ENCODE results near the gene OR2S2. TPM values are rescaled to one million over a fixed set of nuclear protein-coding genes. Genes with fewer than 3 reads are reported as not detected.

OR2S2 gene
- total RNA-seq, 1 donor from 2014 or later = not detected

- DNase-seq (ENCODE audit: low read depth in 2 of 2) = peak in 1 of 2 donors; percentile 25
Observed at GRCh38 chr9:35962126-35962906, 4.4 kb upstream of the OR2S2 start.

GRCh38 chr9:35960039-35960655, 2.2 kb upstream of the OR2S2 start:
- no peak for DNase-seq (ENCODE audit: low read depth in 2 of 2)

- no peak for DNase-seq (ENCODE audit: low read depth in 2 of 2)
Observed at GRCh38 chr9:35956651-35957050, 1.3 kb downstream of the OR2S2 start.

GRCh38 chr9:35954942-35955546, 2.9 kb downstream of the OR2S2 start:
- DNase-seq (ENCODE audit: low read depth in 2 of 2) = peak; percentile 79 to 87

- no peak for DNase-seq (ENCODE audit: low read depth in 2 of 2)
Observed at GRCh38 chr9:35952526-35953191, 5.3 kb downstream of the OR2S2 start.

- peak in 1 of 2 donors; percentile 78 for DNase-seq (ENCODE audit: low read depth in 2 of 2)
Observed at GRCh38 chr9:35951736-35952135, 6.2 kb downstream of the OR2S2 start.

- DNase-seq (ENCODE audit: low read depth in 2 of 2) = peak; percentile 83 to 86
Observed at GRCh38 chr9:35948901-35949318, 9.0 kb downstream of the OR2S2 start.

GRCh38 chr9:35948451-35948850, 9.5 kb downstream of the OR2S2 start:
- DNase-seq (ENCODE audit: low read depth in 2 of 2) = peak; percentile 90 to 93

- peak; percentile 58 to 72 for DNase-seq (ENCODE audit: low read depth in 2 of 2)
Observed at GRCh38 chr9:35945341-35946018, 12.5 kb downstream of the OR2S2 start.

- DNase-seq (ENCODE audit: low read depth in 2 of 2) = no peak
Observed at GRCh38 chr9:35944841-35945240, 13.1 kb downstream of the OR2S2 start.

GRCh38 chr9:35944173-35944572, 13.8 kb downstream of the OR2S2 start:
- no peak for DNase-seq (ENCODE audit: low read depth in 2 of 2)

GRCh38 chr9:35942286-35942685, 15.7 kb downstream of the OR2S2 start:
- no peak for DNase-seq (ENCODE audit: low read depth in 2 of 2)

GRCh38 chr9:35940458-35941407, 17.2 kb downstream of the OR2S2 start:
- DNase-seq (ENCODE audit: low read depth in 2 of 2) = no peak

GRCh38 chr9:35939679-35940250, 18.2 kb downstream of the OR2S2 start:
- DNase-seq (ENCODE audit: low read depth in 2 of 2) = no peak

GRCh38 chr9:35938474-35939356, 19.2 kb downstream of the OR2S2 start:
- no peak for DNase-seq (ENCODE audit: low read depth in 2 of 2)

GRCh38 chr9:35937227-35937626, 20.7 kb downstream of the OR2S2 start:
- DNase-seq (ENCODE audit: low read depth in 2 of 2) = no peak

- DNase-seq (ENCODE audit: low read depth in 2 of 2) = peak in 1 of 2 donors; percentile 33
Observed at GRCh38 chr9:35935755-35936509, 22.0 kb downstream of the OR2S2 start.

GRCh38 chr9:35935261-35935660, 22.7 kb downstream of the OR2S2 start:
- DNase-seq (ENCODE audit: low read depth in 2 of 2) = no peak
